Right atrium auricular region (tissue), 2 donors: Measurements from ENCODE around the gene TMEM158. TPM values are rescaled to one million over a fixed set of nuclear protein-coding genes. Genes with fewer than 3 reads are reported as not detected.

ENCODE experiments used
- DNase-seq: peaks from one replicate; pipeline ENCODE4 v3.0.0-alpha.2; 2019; ENCODE audit warnings: low spot score
- H3K27ac ChIP-seq, 2 donors: fragments of 200-600 bp; sonication (generic); 1 replicate in 1 of 2; 2 replicates in 1 of 2; pipeline ENCODE4 v1.5.1; 2016 to 2019
- H3K27me3 ChIP-seq, 2 donors: fragments of 200-600 bp; sonication (generic); one replicate each; pipeline versions ENCODE4 v1.5.1 to v1.6.0; 2017 to 2019
- H3K36me3 ChIP-seq: fragments of 200-600 bp; sonication (generic); one replicate; pipeline ENCODE4 v1.5.1; 2016
- H3K4me1 ChIP-seq, 2 donors: fragments of 200-600 bp; sonication (generic); one replicate each; pipeline versions ENCODE4 v1.5.1 to v1.6.0; 2017 to 2019
- H3K4me3 ChIP-seq, 2 donors: fragments of 200-600 bp; sonication (generic); 1 replicate in 1 of 2; 2 replicates in 1 of 2; pipeline ENCODE4 v1.5.1; 2017 to 2019; ENCODE audit warnings: mild to moderate bottlenecking in 1 of 2, moderate library complexity in 1 of 2
- H3K9me3 ChIP-seq, 2 donors: fragments of 200-600 bp; sonication (generic); one replicate each; pipeline ENCODE4 v1.5.1; 2019
- total RNA-seq, 2 donors: library from RNA; depleted of rRNA; stranded (reverse); fragments of >200 nt; gene quantifications; one replicate each; pipeline ENCODE4 v1.1.0, GENCODE V29; 2016
- TF ChIP-seq, protein P1 (sequence below), 2 donors: fragments of 200-600 bp; sonication (generic); IDR thresholded peaks; one replicate each; pipeline ENCODE4 v1.5.1; 2019; ENCODE audit warnings: antibody characterized with exemption in 2 of 2

Gene TMEM158
- total RNA-seq, 2 donors from 2014 or later = not detected

DNA sequence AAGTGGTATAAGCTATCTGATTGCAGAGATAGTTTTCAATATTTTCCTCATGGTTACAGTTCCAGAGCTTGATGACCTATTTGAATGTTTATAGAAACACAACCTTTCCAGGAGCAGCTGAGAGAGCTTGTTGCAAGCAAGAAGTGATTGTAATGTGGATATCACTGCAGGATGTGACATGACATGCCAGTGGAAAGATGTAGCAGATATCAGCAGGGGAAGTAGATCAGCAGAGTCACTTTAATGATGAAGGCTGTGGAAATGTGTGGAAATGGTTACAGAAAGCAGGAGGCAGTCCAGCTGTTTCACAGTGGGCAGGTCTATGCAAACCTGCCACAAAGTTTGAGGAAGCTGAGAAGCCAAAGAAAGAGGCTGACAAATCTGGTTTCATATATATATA is 21.0 kb downstream of the TMEM158 start:
- Histone ChIP-seq H3K27ac (no peak overlapping the region), H3K4me3 (no peak overlapping the region), H3K27me3 (no peaks in the 10 kb centered on the region), H3K36me3 (no peaks in the 10 kb centered on the region), H3K4me1 (peaks cover 0 to 2% of the 10 kb centered on the region in 2 donors), H3K9me3 (no peaks in the 10 kb centered on the region)
- TF ChIP-seq, protein P1, sequence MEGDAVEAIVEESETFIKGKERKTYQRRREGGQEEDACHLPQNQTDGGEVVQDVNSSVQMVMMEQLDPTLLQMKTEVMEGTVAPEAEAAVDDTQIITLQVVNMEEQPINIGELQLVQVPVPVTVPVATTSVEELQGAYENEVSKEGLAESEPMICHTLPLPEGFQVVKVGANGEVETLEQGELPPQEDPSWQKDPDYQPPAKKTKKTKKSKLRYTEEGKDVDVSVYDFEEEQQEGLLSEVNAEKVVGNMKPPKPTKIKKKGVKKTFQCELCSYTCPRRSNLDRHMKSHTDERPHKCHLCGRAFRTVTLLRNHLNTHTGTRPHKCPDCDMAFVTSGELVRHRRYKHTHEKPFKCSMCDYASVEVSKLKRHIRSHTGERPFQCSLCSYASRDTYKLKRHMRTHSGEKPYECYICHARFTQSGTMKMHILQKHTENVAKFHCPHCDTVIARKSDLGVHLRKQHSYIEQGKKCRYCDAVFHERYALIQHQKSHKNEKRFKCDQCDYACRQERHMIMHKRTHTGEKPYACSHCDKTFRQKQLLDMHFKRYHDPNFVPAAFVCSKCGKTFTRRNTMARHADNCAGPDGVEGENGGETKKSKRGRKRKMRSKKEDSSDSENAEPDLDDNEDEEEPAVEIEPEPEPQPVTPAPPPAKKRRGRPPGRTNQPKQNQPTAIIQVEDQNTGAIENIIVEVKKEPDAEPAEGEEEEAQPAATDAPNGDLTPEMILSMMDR (IDR thresholded peaks at IDR 0.05) = no peak
- no peak for DNase-seq

GRCh38 chr3:45204136-45204535 is 22.0 kb downstream of the TMEM158 start:
- no peaks in the 10 kb centered on the region for H3K9me3 ChIP-seq
- no peak for DNase-seq
- H3K36me3 ChIP-seq = no peaks in the 10 kb centered on the region
- H3K27me3 ChIP-seq = no peaks in the 10 kb centered on the region
- TF ChIP-seq, protein P1 (IDR thresholded peaks at IDR 0.05) = no peak
- H3K27ac ChIP-seq = no peak overlapping the region
- no peak overlapping the region for H3K4me3 ChIP-seq
- no peaks in the 10 kb centered on the region for H3K4me1 ChIP-seq

- DNase-seq = no peak
- no peaks in the 10 kb centered on the region for H3K4me1 ChIP-seq
- H3K4me3 ChIP-seq = no peak overlapping the region
- no peak overlapping the region for H3K27ac ChIP-seq
- H3K36me3 ChIP-seq = no peaks in the 10 kb centered on the region
- TF ChIP-seq, protein P1 (IDR thresholded peaks at IDR 0.05) = no peak
- no peaks in the 10 kb centered on the region for H3K9me3 ChIP-seq
- H3K27me3 ChIP-seq = no peaks in the 10 kb centered on the region
Measured at GRCh38 chr3:45199837-45200648, 26.0 kb downstream of the TMEM158 start.

- H3K4me1 ChIP-seq = no peaks in the 10 kb centered on the region
- TF ChIP-seq, protein P1 (IDR thresholded peaks at IDR 0.05) = no peak
- H3K27ac ChIP-seq = no peak overlapping the region
- no peaks in the 10 kb centered on the region for H3K9me3 ChIP-seq
- no peak overlapping the region for H3K4me3 ChIP-seq
- no peaks in the 10 kb centered on the region for H3K36me3 ChIP-seq
- H3K27me3 ChIP-seq = no peaks in the 10 kb centered on the region
- no peak for DNase-seq
Measured at GRCh38 chr3:45198264-45199260, 27.5 kb downstream of the TMEM158 start.

- no peak overlapping the region for H3K27ac ChIP-seq
Measured at GRCh38 chr3:45194791-45195190, 31.3 kb downstream of the TMEM158 start.

More at GRCh38 chr3:45194791-45195190, 31.3 kb downstream of the TMEM158 start:
- Histone ChIP-seq H3K27me3 (no peaks in the 10 kb centered on the region), H3K4me1 (no peaks in the 10 kb centered on the region), H3K9me3 (no peaks in the 10 kb centered on the region), H3K4me3 (no peak overlapping the region), H3K36me3 (no peaks in the 10 kb centered on the region)
- no peak for DNase-seq
- TF ChIP-seq, protein P1 (IDR thresholded peaks at IDR 0.05) = no peak
